Caco-2 (cell line): ENCODE results near the gene GBA2. TPM values are rescaled to one million over a fixed set of nuclear protein-coding genes. Genes with fewer than 3 reads are reported as not detected.

Experiments
- BruUV-seq: library from RNA; stranded (reverse); fragments of 400-500 nt; replicated peaks from 2 replicates; lab custom pipeline; 2021; lab: Mats Ljungman, UMichigan
- CTCF ChIA-PET: fragments of 300-600 bp; sonication (Branson Sonifier 250); formaldehyde crosslinking; loops from one replicate; lab custom pipeline; 2022; ENCODE audit warnings: antibody characterized with exemption; lab: Charles Lee
- POLR2A ChIA-PET: fragments of 300-600 bp; sonication (Branson Sonifier 250); formaldehyde crosslinking; loops from one replicate; lab custom pipeline; 2022; ENCODE audit warnings: antibody characterized with exemption; lab: Charles Lee
- DNase-seq, 2 experiments: peaks; one replicate each; pipeline versions ENCODE4 v3.0.0 to v3.0.0-alpha.2; 2020 to 2022
- H3K27me3 ChIP-seq: replicated peaks from 2 replicates; pipeline ENCODE4 v1.6.0; 2011; ENCODE audit warnings: low read length; ENCODE audit not compliant: control insufficient read depth, insufficient read depth
- H3K36me3 ChIP-seq: 2 replicates; pipeline ENCODE4 v1.5.1; 2011; ENCODE audit warnings: low read length; ENCODE audit not compliant: control insufficient read depth, insufficient read depth
- H3K4me1 ChIP-seq: fragments of 250-450 bp; sonication (Bioruptor Pico); 2 replicates; pipeline ENCODE4 v1.5.1; 2020; ENCODE audit warnings: mild to moderate bottlenecking
- H3K4me3 ChIP-seq: 2 replicates; pipeline ENCODE4 v1.5.1; 2011; ENCODE audit warnings: low read depth, mild to moderate bottlenecking, control low read depth, low read length
- H3K9me3 ChIP-seq: fragments of 250-450 bp; sonication (Bioruptor Pico); 2 replicates; pipeline ENCODE4 v1.5.1; 2020; ENCODE audit warnings: mild to moderate bottlenecking, moderate library complexity
- H3K27ac Mint-ChIP-seq: one replicate; pipeline ENCODE4 v1.8.0; 2022; ENCODE audit warnings: mixed read lengths; ENCODE audit not compliant: unreplicated experiment
- H3K27me3 Mint-ChIP-seq: one replicate; pipeline ENCODE4 v1.8.0; 2022; ENCODE audit warnings: mixed read lengths; ENCODE audit not compliant: insufficient read depth, unreplicated experiment
- H3K36me3 Mint-ChIP-seq: one replicate; pipeline ENCODE4 v1.8.0; 2022; ENCODE audit warnings: mild to moderate bottlenecking, mixed read lengths; ENCODE audit not compliant: insufficient read depth, unreplicated experiment
- H3K4me1 Mint-ChIP-seq: one replicate; pipeline ENCODE4 v1.8.0; 2022; ENCODE audit warnings: low read depth, mixed read lengths; ENCODE audit not compliant: unreplicated experiment
- H3K4me3 Mint-ChIP-seq: one replicate; pipeline ENCODE4 v1.8.0; 2022; ENCODE audit warnings: mild to moderate bottlenecking, moderate library complexity, mixed read lengths; ENCODE audit not compliant: unreplicated experiment
- H3K9me3 Mint-ChIP-seq: one replicate; pipeline ENCODE4 v1.8.0; 2022; ENCODE audit warnings: mixed read lengths; ENCODE audit not compliant: unreplicated experiment
- CTCF ChIP-seq, 2 experiments: fragments of 200-600 bp in 1 of 2; IDR thresholded peaks; 1 replicate in 1 of 2; 2 replicates in 1 of 2; pipeline versions ENCODE4 v1.5.1 to v1.8.0; 2011 to 2022; ENCODE audit warnings: antibody characterized with exemption in 1 of 2, control low read depth in 1 of 2, inconsistent platforms in 1 of 2, low read depth in 1 of 2, low read length in 1 of 2, mild to moderate bottlenecking in 1 of 2, moderate library complexity in 1 of 2; ENCODE audit not compliant: insufficient read depth in 1 of 2, severe bottlenecking in 1 of 2, unreplicated experiment in 1 of 2
- intact Hi-C: fragments of 100-400 bp; cut with micrococcal nuclease; formaldehyde crosslinking; loops from one replicate; pipeline ENCODE4 v1.10.0; 2022; ENCODE audit not compliant: unreplicated experiment
- total RNA-seq: library from RNA; stranded (reverse); gene quantifications from 2 replicates; pipeline ENCODE4 v1.2.3, GENCODE V29; 2022

The GBA2 gene
- total RNA-seq, 1 experiment from 2014 or later = 108 TPM

DNA sequence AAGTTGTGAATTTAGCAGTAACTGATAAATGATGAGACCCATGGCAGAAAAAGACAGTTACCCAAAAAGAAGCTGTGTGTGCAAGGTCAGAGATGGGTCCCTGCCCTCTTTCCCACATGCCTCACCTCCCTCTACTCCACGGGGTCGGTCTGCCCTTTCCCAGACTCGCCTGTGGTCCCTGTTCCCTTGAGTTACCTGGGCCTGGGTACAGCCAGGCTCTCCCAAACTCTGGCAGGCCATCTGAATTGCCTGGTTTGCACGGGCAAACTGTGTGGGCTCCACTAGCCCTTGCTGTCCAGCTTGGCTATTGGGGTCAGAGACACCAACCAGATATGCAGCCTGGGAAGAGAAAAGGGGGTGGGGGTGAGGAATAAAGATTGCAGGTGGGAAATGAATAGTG, 40.9 kb downstream of the GBA2 start:
- H3K9me3 ChIP-seq = no peaks in the 10 kb centered on the region
- ChIA-PET CTCF (interaction anchor here (1.0 kb wide), 1 partner anchor 11 kb away, joined by 5 read pairs; no protein-coding TSS in a partner anchor), POLR2A (no interaction called here)
- BruUV-seq = no TSS peak
- no peaks in the 10 kb centered on the region for H3K27me3 ChIP-seq
- Mint-ChIP-seq H3K4me1 (no peaks in the 10 kb centered on the region), H3K36me3 (peaks cover 71% of the 10 kb centered on the region), H3K27ac (no peak overlapping the region), H3K27me3 (no peaks in the 10 kb centered on the region), H3K4me3 (no peak overlapping the region), H3K9me3 (no peaks in the 10 kb centered on the region)
- intact Hi-C loops = no loop called here
- peaks cover 11% of the 10 kb centered on the region for H3K36me3 ChIP-seq
- H3K4me1 ChIP-seq = no peaks in the 10 kb centered on the region
- no peak overlapping the region for H3K4me3 ChIP-seq
- TF ChIP-seq CTCF (IDR thresholded peaks at IDR 0.05; ENCODE audit: insufficient read depth in 1 of 2, low read depth in 1 of 2, low read length in 1 of 2, severe bottlenecking in 1 of 2, unreplicated experiment in 1 of 2) = no peak
- no peak for DNase-seq

GRCh38 chr9:35706951-35707350, 42.1 kb downstream of the GBA2 start:
- CTCF ChIA-PET = interaction anchor here (0.6 kb wide), 1 partner anchor 10 kb away, joined by 3 read pairs; no protein-coding TSS in a partner anchor
- peaks cover 70% of the 10 kb centered on the region for H3K36me3 Mint-ChIP-seq

DNA sequence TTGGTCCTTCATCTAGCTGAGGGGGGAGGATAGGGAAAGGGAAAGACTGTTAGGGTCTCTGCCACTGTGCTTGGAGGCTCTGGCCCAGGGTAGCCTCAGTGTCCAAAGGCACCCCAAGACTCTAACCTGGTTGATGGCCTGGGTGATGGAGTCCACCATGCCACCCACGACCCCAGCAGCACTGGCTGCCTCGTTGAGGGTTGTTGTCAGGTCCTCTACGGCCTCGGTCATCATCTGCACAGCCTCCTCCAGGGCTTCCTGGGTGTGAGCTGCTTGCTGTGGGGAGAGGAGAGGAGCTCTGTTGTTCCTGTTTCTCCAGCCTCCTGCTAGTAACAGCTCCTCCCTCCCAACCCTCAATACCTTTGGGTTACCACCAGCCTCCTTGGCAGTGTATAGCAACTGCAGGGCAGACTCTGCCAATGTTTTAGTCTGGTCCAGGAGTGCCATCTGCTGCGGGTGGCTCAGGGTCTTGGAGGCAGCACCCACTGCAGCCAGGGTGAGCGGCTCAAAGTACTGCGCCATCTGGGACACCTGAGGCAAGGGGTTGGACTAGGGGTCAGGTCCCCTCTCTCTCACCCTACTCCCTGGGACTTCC, 43.1 kb downstream of the GBA2 start:
- H3K9me3 Mint-ChIP-seq = no peaks in the 10 kb centered on the region
- ChIA-PET CTCF (interaction anchor here (1.1 kb wide), 1 partner anchor 9 kb away, joined by 3 read pairs; no protein-coding TSS in a partner anchor), POLR2A (no interaction called here)
- no peaks in the 10 kb centered on the region for H3K27me3 ChIP-seq
- no peak for TF ChIP-seq CTCF (IDR thresholded peaks at IDR 0.05; ENCODE audit: insufficient read depth in 1 of 2, low read depth in 1 of 2, low read length in 1 of 2, severe bottlenecking in 1 of 2, unreplicated experiment in 1 of 2)
- H3K9me3 ChIP-seq = no peaks in the 10 kb centered on the region
- peaks cover 67% of the 10 kb centered on the region for H3K36me3 Mint-ChIP-seq
- intact Hi-C loops = no loop called here
- no peak for DNase-seq
- no peaks in the 10 kb centered on the region for H3K27me3 Mint-ChIP-seq
- no peak overlapping the region for H3K27ac Mint-ChIP-seq
- peaks cover 11% of the 10 kb centered on the region for H3K36me3 ChIP-seq
- no peak overlapping the region for H3K4me3 ChIP-seq
- BruUV-seq = TSS peak; percentile 45
- H3K4me1 ChIP-seq = no peaks in the 10 kb centered on the region
- no peaks in the 10 kb centered on the region for H3K4me1 Mint-ChIP-seq
- no peak overlapping the region for H3K4me3 Mint-ChIP-seq

More at GRCh38 chr9:35706951-35707350, 42.1 kb downstream of the GBA2 start:
- H3K4me1 ChIP-seq = no peaks in the 10 kb centered on the region
- no peak overlapping the region for H3K4me3 ChIP-seq
- no peaks in the 10 kb centered on the region for H3K27me3 Mint-ChIP-seq
- no peaks in the 10 kb centered on the region for H3K9me3 Mint-ChIP-seq
- no peaks in the 10 kb centered on the region for H3K9me3 ChIP-seq
- DNase-seq = no peak
- TF ChIP-seq CTCF (IDR thresholded peaks at IDR 0.05; ENCODE audit: insufficient read depth in 1 of 2, low read depth in 1 of 2, low read length in 1 of 2, severe bottlenecking in 1 of 2, unreplicated experiment in 1 of 2) = no peak
- no peak overlapping the region for H3K27ac Mint-ChIP-seq
- H3K4me3 Mint-ChIP-seq = no peak overlapping the region
- intact Hi-C loops = no loop called here
- H3K36me3 ChIP-seq = peaks cover 11% of the 10 kb centered on the region
- POLR2A ChIA-PET = no interaction called here
- no peaks in the 10 kb centered on the region for H3K27me3 ChIP-seq
- H3K4me1 Mint-ChIP-seq = no peaks in the 10 kb centered on the region
- no TSS peak for BruUV-seq
